Stimulated activated naive B cell treated with anti-CD40 and anti-IgM and Interleukin-4, amounts not matched to agents 10 μg/mL and 1 μg/mL and 100 μg/mL, for 72 hours (primary cell): ENCODE data around the gene TRERF1.
A peak's percentile ranks its signal among the peaks of the same experiment; 100 is the strongest.

ENCODE experiments used
- ATAC-seq, 2 donors: fragments of 150-1000 bp; cut with Tn5 transposase; replicated peaks; 2 replicates each; pipeline ENCODE4 v1.10.0; 2021; ENCODE audit warnings: moderate library complexity in 1 of 2
- DNase-seq: peaks from one replicate; pipeline ENCODE4 v3.0.0; 2021
- H3K27ac Mint-ChIP-seq: one replicate; pipeline ENCODE4 v1.8.0; 2022; ENCODE audit warnings: mild to moderate bottlenecking, mixed read lengths
- H3K27me3 Mint-ChIP-seq, 2 donors: one replicate each; pipeline ENCODE4 v1.8.0; 2022; ENCODE audit warnings: mixed read lengths in 2 of 2
- H3K36me3 Mint-ChIP-seq, 2 donors: one replicate each; pipeline ENCODE4 v1.8.0; 2022; ENCODE audit warnings: mixed read lengths in 2 of 2, mild to moderate bottlenecking in 1 of 2
- H3K4me1 Mint-ChIP-seq, 2 donors: one replicate each; pipeline ENCODE4 v1.8.0; 2022; ENCODE audit warnings: mixed read lengths in 2 of 2, mild to moderate bottlenecking in 1 of 2
- H3K4me3 Mint-ChIP-seq, 2 donors: one replicate each; pipeline ENCODE4 v1.8.0; 2022; ENCODE audit warnings: mild to moderate bottlenecking in 2 of 2, mixed read lengths in 2 of 2, moderate library complexity in 1 of 2
- H3K9me3 Mint-ChIP-seq, 2 donors: one replicate each; pipeline ENCODE4 v1.8.0; 2022; ENCODE audit warnings: mixed read lengths in 2 of 2, mild to moderate bottlenecking in 1 of 2

Gene TRERF1

GRCh38 chr6:42268016-42268834 lies 183.5 kb downstream of the TRERF1 start:
- H3K9me3 Mint-ChIP-seq = no peaks in the 10 kb centered on the region
- DNase-seq (no peak), ATAC-seq (no peak)
- no peak overlapping the region for H3K4me3 Mint-ChIP-seq
- no peak overlapping the region for H3K27ac Mint-ChIP-seq
- H3K36me3 Mint-ChIP-seq = peaks cover 4 to 5% of the 10 kb centered on the region in 2 donors
- peaks cover 8 to 9% of the 10 kb centered on the region in 2 donors for H3K4me1 Mint-ChIP-seq
- H3K27me3 Mint-ChIP-seq = peaks cover 0 to 4% of the 10 kb centered on the region in 2 donors

GRCh38 chr6:42266538-42266937 lies 185.2 kb downstream of the TRERF1 start:
- DNase-seq (no peak), ATAC-seq (no peak)
- Mint-ChIP-seq H3K36me3 (peaks cover 4 to 5% of the 10 kb centered on the region in 2 donors), H3K4me1 (peaks cover 8 to 9% of the 10 kb centered on the region in 2 donors), H3K27me3 (peaks cover 0 to 9% of the 10 kb centered on the region in 2 donors), H3K4me3 (no peak overlapping the region), H3K27ac (no peak overlapping the region), H3K9me3 (no peaks in the 10 kb centered on the region)

GRCh38 chr6:42264852-42265390 lies 186.8 kb downstream of the TRERF1 start:
- DNase-seq (no peak), ATAC-seq (no peak)
- Mint-ChIP-seq H3K4me1 (peaks cover 8 to 9% of the 10 kb centered on the region in 2 donors), H3K4me3 (no peak overlapping the region), H3K9me3 (no peaks in the 10 kb centered on the region), H3K27me3 (peaks cover 0 to 9% of the 10 kb centered on the region in 2 donors), H3K36me3 (peaks cover 4 to 5% of the 10 kb centered on the region in 2 donors), H3K27ac (no peak overlapping the region)

- Mint-ChIP-seq H3K9me3 (no peaks in the 10 kb centered on the region), H3K4me1 (peaks cover 3 to 4% of the 10 kb centered on the region in 2 donors), H3K4me3 (no peak overlapping the region), H3K27ac (no peak overlapping the region), H3K36me3 (peaks cover 4 to 5% of the 10 kb centered on the region in 2 donors), H3K27me3 (peaks cover 0 to 9% of the 10 kb centered on the region in 2 donors)
- ATAC-seq (no peak), DNase-seq (no peak)
These were observed 187.4 kb downstream of the TRERF1 start for GRCh38 chr6:42264162-42264851.

- Mint-ChIP-seq H3K9me3 (no peaks in the 10 kb centered on the region), H3K36me3 (peaks cover 0 to 4% of the 10 kb centered on the region in 2 donors), H3K27ac (no peak overlapping the region)
These were observed 188.5 kb downstream of the TRERF1 start for GRCh38 chr6:42263165-42263728.

GRCh38 chr6:42260972-42261371 lies 190.8 kb downstream of the TRERF1 start:
- DNase-seq = peak; percentile 9
- no peak overlapping the region for H3K4me3 Mint-ChIP-seq

More at GRCh38 chr6:42263165-42263728, 188.5 kb downstream of the TRERF1 start:
- H3K4me1 Mint-ChIP-seq = peaks cover 0 to under 1% of the 10 kb centered on the region in 2 donors
- H3K27me3 Mint-ChIP-seq = peaks cover 0 to 9% of the 10 kb centered on the region in 2 donors
- no peak for DNase-seq
- no peak for ATAC-seq
- H3K4me3 Mint-ChIP-seq = no peak overlapping the region

GRCh38 chr6:42260396-42260888 lies 191.3 kb downstream of the TRERF1 start:
- peaks cover 0 to 5% of the 10 kb centered on the region in 2 donors for H3K27me3 Mint-ChIP-seq
- ATAC-seq = peak; percentile 22 to 39
- H3K36me3 Mint-ChIP-seq = no peaks in the 10 kb centered on the region
- no peak for DNase-seq
- H3K9me3 Mint-ChIP-seq = no peaks in the 10 kb centered on the region
- H3K4me3 Mint-ChIP-seq = no peak overlapping the region
- no peak overlapping the region for H3K27ac Mint-ChIP-seq
- no peaks in the 10 kb centered on the region for H3K4me1 Mint-ChIP-seq

More at GRCh38 chr6:42260972-42261371, 190.8 kb downstream of the TRERF1 start:
- H3K9me3 Mint-ChIP-seq = no peaks in the 10 kb centered on the region
- peak; percentile 64 to 68 for ATAC-seq
- peaks cover 0 to 8% of the 10 kb centered on the region in 2 donors for H3K27me3 Mint-ChIP-seq
- H3K36me3 Mint-ChIP-seq = no peaks in the 10 kb centered on the region
- no peak overlapping the region for H3K27ac Mint-ChIP-seq
- H3K4me1 Mint-ChIP-seq = no peaks in the 10 kb centered on the region

- ATAC-seq = no peak
- Mint-ChIP-seq H3K9me3 (no peaks in the 10 kb centered on the region), H3K27ac (no peak overlapping the region), H3K4me3 (no peak overlapping the region), H3K27me3 (peaks cover 0 to 5% of the 10 kb centered on the region in 2 donors), H3K4me1 (no peaks in the 10 kb centered on the region), H3K36me3 (peaks cover 0 to 1% of the 10 kb centered on the region in 2 donors)
- DNase-seq = no peak
These were observed 191.8 kb downstream of the TRERF1 start for GRCh38 chr6:42259841-42260395.

- Mint-ChIP-seq H3K27ac (no peak overlapping the region), H3K4me1 (no peaks in the 10 kb centered on the region), H3K9me3 (no peaks in the 10 kb centered on the region), H3K27me3 (peaks cover 0 to 5% of the 10 kb centered on the region in 2 donors), H3K36me3 (peaks cover 0 to 1% of the 10 kb centered on the region in 2 donors), H3K4me3 (no peak overlapping the region)
- ATAC-seq (no peak), DNase-seq (no peak)
These were observed 192.4 kb downstream of the TRERF1 start for GRCh38 chr6:42259286-42259685.

- Mint-ChIP-seq H3K9me3 (no peaks in the 10 kb centered on the region), H3K27ac (no peak overlapping the region), H3K4me3 (no peak overlapping the region), H3K27me3 (no peaks in the 10 kb centered on the region), H3K36me3 (peaks cover 0 to 1% of the 10 kb centered on the region in 2 donors), H3K4me1 (no peaks in the 10 kb centered on the region)
- ATAC-seq = no peak
- DNase-seq = no peak
These were observed 194.1 kb downstream of the TRERF1 start for GRCh38 chr6:42257614-42258013.

GRCh38 chr6:42257063-42257462 lies 194.7 kb downstream of the TRERF1 start:
- ATAC-seq (no peak), DNase-seq (no peak)
- H3K27ac Mint-ChIP-seq = no peak overlapping the region
- H3K9me3 Mint-ChIP-seq = no peaks in the 10 kb centered on the region
- H3K4me3 Mint-ChIP-seq = no peak overlapping the region
- H3K36me3 Mint-ChIP-seq = peaks cover 0 to 1% of the 10 kb centered on the region in 2 donors
- no peaks in the 10 kb centered on the region for H3K27me3 Mint-ChIP-seq
- H3K4me1 Mint-ChIP-seq = no peaks in the 10 kb centered on the region

- no peak for ATAC-seq
- Mint-ChIP-seq H3K4me3 (no peak overlapping the region), H3K9me3 (no peaks in the 10 kb centered on the region), H3K36me3 (peaks cover 0 to 1% of the 10 kb centered on the region in 2 donors), H3K27ac (no peak overlapping the region), H3K4me1 (no peaks in the 10 kb centered on the region), H3K27me3 (no peaks in the 10 kb centered on the region)
- no peak for DNase-seq
These were observed 196.7 kb downstream of the TRERF1 start for GRCh38 chr6:42255050-42255449.

GRCh38 chr6:42254505-42254904 lies 197.2 kb downstream of the TRERF1 start:
- H3K9me3 Mint-ChIP-seq = no peaks in the 10 kb centered on the region

More at GRCh38 chr6:42254505-42254904, 197.2 kb downstream of the TRERF1 start:
- ATAC-seq (no peak), DNase-seq (no peak)
- Mint-ChIP-seq H3K4me3 (no peak overlapping the region), H3K27ac (no peak overlapping the region), H3K4me1 (no peaks in the 10 kb centered on the region), H3K36me3 (peaks cover 0 to 1% of the 10 kb centered on the region in 2 donors), H3K27me3 (no peaks in the 10 kb centered on the region)
